Measurements from ENCODE around the gene JMJD1C. TPM values are rescaled to one million over a fixed set of nuclear protein-coding genes. Genes with fewer than 3 reads are reported as not detected.

The JMJD1C gene
- total and polyA plus RNA-seq, 12 donors, result 14.4 to 70.4 (median 39.2) TPM

DNA sequence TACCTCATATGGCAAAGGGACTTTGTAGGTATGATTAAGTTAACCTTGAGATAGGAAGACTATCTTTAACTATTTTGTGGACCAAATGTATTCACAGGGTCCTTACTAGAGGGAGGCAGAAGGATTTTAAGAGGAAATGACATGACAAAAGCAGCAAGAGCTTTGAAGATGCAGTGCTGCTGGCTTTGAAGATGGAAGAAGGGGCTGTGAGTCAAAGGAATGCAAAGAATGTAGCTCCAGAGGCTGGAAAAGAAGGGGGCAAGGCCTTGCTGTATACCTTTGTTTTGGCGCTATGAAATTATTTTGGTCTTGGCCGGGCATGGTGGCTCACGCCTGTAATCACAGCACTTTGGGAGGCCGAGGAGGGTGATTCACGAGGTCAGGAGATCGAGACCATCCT lies 335.9 kb downstream of the JMJD1C start:
- Histone ChIP-seq H3K27ac (no peak overlapping the region), H3K9me3 (no peaks in the 10 kb centered on the region), H3K36me3 (no peaks in the 10 kb centered on the region), H3K27me3 (no peaks in the 10 kb centered on the region), H3K4me3 (no peak overlapping the region), H3K4me1 (peaks cover 0 to 16% (median 10%) of the 10 kb centered on the region in 9 donors)
- ATAC-seq (no peak), DNase-seq (no peak)
- TF ChIP-seq, protein P1, sequence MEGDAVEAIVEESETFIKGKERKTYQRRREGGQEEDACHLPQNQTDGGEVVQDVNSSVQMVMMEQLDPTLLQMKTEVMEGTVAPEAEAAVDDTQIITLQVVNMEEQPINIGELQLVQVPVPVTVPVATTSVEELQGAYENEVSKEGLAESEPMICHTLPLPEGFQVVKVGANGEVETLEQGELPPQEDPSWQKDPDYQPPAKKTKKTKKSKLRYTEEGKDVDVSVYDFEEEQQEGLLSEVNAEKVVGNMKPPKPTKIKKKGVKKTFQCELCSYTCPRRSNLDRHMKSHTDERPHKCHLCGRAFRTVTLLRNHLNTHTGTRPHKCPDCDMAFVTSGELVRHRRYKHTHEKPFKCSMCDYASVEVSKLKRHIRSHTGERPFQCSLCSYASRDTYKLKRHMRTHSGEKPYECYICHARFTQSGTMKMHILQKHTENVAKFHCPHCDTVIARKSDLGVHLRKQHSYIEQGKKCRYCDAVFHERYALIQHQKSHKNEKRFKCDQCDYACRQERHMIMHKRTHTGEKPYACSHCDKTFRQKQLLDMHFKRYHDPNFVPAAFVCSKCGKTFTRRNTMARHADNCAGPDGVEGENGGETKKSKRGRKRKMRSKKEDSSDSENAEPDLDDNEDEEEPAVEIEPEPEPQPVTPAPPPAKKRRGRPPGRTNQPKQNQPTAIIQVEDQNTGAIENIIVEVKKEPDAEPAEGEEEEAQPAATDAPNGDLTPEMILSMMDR (IDR thresholded peaks at IDR 0.05), result no peak
- intact Hi-C loops (cut with DNase I), result loop anchor here in 1 of 10 donors (1.0 kb wide), 1 partner anchor 10 kb away; no protein-coding TSS in a partner anchor
- WGBS, 2 donors, result 80 to 82% methylated on average over 6 of the region's 6 CpGs

DNA sequence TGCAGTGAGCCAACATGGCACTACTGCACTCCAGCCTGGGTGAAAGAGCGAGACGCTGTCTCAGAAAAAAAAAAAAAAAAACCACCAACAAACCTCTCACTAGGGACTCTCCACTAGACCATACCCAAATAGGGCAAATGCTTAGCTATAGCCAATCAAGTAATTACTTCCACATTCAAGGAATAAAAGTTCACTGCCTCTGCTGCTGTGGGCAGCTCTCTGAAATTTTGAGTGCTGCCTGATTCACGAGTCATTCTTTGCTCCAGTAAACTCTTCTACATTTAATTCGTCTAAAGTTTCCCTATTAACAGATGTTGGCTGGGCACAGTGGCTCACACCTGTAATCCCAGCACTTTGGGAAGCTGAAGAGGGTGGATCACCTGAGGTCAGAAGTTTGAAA lies 337.3 kb downstream of the JMJD1C start:
- no peak overlapping the region for H3K27ac ChIP-seq
- H3K4me1 ChIP-seq, result peaks cover 0 to 7% (median 0%) of the 10 kb centered on the region in 9 donors
- intact Hi-C loops (cut with DNase I), result no loop called here
- H3K27me3 ChIP-seq, result no peaks in the 10 kb centered on the region
- TF ChIP-seq, protein P1 (IDR thresholded peaks at IDR 0.05), result no peak
- H3K36me3 ChIP-seq, result no peaks in the 10 kb centered on the region
- ATAC-seq, result no peak
- H3K4me3 ChIP-seq, result no peak overlapping the region
- WGBS, 2 donors, result 86 to 87% methylated on average over 4 of the region's 4 CpGs
- H3K9me3 ChIP-seq, result no peaks in the 10 kb centered on the region
- DNase-seq, result no peak

DNA sequence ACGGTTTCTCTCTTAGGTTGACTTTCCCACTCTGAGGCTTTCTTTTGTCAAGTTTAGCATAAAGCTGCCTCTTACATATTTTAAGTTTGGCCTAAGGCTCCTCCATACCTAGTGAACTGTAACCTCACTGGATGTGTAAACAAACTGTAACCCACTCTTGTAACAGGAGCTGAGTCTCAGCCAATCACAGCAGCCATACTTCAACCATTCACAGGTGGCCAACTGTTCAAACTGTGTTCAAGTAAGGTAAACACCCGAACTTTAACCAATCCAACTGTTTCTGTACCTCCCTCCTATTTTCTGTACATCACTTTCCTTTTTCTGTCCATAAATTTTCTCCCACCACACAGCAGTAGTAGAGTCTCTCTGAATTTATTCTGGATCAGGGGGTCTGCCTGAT lies 340.3 kb downstream of the JMJD1C start:
- Histone ChIP-seq H3K9me3 (no peaks in the 10 kb centered on the region), H3K4me1 (peaks cover 0 to 4% (median 0%) of the 10 kb centered on the region in 9 donors), H3K36me3 (no peaks in the 10 kb centered on the region), H3K27ac (no peak overlapping the region), H3K27me3 (no peaks in the 10 kb centered on the region), H3K4me3 (no peak overlapping the region)
- WGBS, 2 donors, result 86 to 89% methylated on average over 2 of the region's 2 CpGs
- no peak for DNase-seq
- intact Hi-C loops (cut with DNase I), result no loop called here
- TF ChIP-seq, protein P1 (IDR thresholded peaks at IDR 0.05), result no peak
- ATAC-seq, result no peak

DNA sequence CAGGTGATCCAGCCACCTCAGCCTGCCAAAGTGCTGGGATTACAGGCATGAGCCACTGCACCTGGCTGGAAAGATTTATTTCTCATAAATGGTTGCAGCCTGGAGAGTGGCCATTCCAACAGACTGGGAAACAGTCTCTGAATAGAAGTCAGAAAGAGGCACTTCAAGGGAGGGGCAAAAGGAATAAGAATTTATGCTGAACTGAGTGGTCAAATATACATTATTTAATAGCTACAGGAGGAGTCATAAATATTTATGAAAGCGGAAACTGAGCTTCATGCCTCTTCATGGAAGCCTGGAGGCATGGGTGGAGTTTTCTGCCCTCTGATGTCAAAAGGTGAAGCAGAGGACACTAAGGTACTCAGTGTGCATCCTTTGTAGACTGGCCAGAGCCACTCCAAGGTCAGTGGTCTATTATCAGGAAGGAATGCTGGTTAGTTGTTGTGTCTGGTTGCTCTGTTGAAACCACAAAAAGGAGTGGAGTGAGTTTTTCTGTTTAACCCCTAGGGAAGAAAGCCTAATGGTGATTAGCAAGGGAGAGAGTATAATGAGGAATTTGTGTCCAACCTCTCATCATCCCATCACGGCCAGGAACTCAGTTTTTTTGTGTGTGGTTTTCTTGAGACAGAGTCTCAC lies 341.9 kb downstream of the JMJD1C start:
- DNase-seq (no peak), ATAC-seq (no peak)
- H3K9me3 ChIP-seq, result no peaks in the 10 kb centered on the region
- TF ChIP-seq, protein P1 (IDR thresholded peaks at IDR 0.05), result no peak
- no peak overlapping the region for H3K4me3 ChIP-seq
- 86 to 89% methylated on average over 2 of the region's 2 CpGs for WGBS, 2 donors
- peaks cover 0 to 4% (median 0%) of the 10 kb centered on the region in 9 donors for H3K4me1 ChIP-seq
- no peak overlapping the region for H3K27ac ChIP-seq
- no peaks in the 10 kb centered on the region for H3K36me3 ChIP-seq
- no peaks in the 10 kb centered on the region for H3K27me3 ChIP-seq
- intact Hi-C loops (cut with DNase I), result no loop called here

Data from heart right ventricle (tissue), 16 donors.